Type B pancreatic cell (in vitro differentiated cells): Measurements from ENCODE around the gene SURF6. TPM values are rescaled to one million over a fixed set of nuclear protein-coding genes. Genes with fewer than 3 reads are reported as not detected.
A peak's percentile ranks its signal among the peaks of the same experiment; 100 is the strongest.
"Not testable (repeated sequence)": the region's sequence is repeated elsewhere in the genome, so short reads cannot be mapped to it uniquely, and the experiment has no call there.

Source experiments
- DNase-seq: peaks from one replicate; pipeline ENCODE4 v3.0.0; 2021; ENCODE audit warnings: mixed read lengths; ENCODE audit not compliant: unreplicated experiment; ENCODE audit errors: extremely low spot score
- H3K27ac Mint-ChIP-seq: 2 replicates; pipeline ENCODE4 v1.8.0; 2021; ENCODE audit warnings: mild to moderate bottlenecking, mixed read lengths
- H3K27me3 Mint-ChIP-seq: 2 replicates; pipeline ENCODE4 v1.8.0; 2021; ENCODE audit warnings: mixed read lengths
- H3K36me3 Mint-ChIP-seq: 2 replicates; pipeline ENCODE4 v1.8.0; 2021; ENCODE audit warnings: mixed read lengths
- H3K4me1 Mint-ChIP-seq: one replicate; pipeline ENCODE4 v1.8.0; 2021; ENCODE audit warnings: mixed read lengths; ENCODE audit not compliant: unreplicated experiment
- H3K4me3 Mint-ChIP-seq: 2 replicates; pipeline ENCODE4 v1.8.0; 2021; ENCODE audit warnings: mild to moderate bottlenecking, mixed read lengths
- H3K9me3 Mint-ChIP-seq: 2 replicates; pipeline ENCODE4 v1.8.0; 2021; ENCODE audit warnings: mixed read lengths
- total RNA-seq: library from RNA; stranded (reverse); gene quantifications from 2 replicates; pipeline ENCODE4 v1.2.1, GENCODE V29; 2021; ENCODE audit warnings: low replicate concordance
- TF ChIP-seq, protein P1 (sequence below): fragments of 200-600 bp; sonication (generic); conservative IDR thresholded peaks from 2 replicates; pipeline ENCODE4 v1.5.0; 2021; ENCODE audit warnings: antibody characterized with exemption, mild to moderate bottlenecking

Gene SURF6
- total RNA-seq, 1 donor from 2014 or later: 24.9 TPM

DNA sequence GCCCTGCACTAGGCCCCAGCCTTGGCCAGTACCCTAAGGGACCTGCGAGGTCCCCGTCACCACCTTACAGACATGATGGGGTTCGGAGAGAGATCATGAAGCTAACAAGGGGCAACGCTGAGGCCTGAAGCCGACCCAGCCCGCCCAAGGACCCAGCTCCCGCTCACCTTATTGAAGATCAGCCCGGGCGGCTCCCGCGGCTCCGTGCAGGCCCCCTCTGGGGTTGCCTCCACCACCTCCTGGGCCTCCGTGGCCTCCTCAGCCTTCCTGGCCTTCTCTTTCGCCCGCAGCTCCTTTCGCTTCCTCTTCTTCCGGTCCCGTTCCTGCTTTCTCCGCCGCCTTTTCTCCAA, 3.6 kb downstream of the SURF6 start:
- Mint-ChIP-seq H3K4me3 (no peak overlapping the region), H3K27me3 (no peaks in the 10 kb centered on the region), H3K27ac (no peak overlapping the region), H3K36me3 (peaks cover 21% of the 10 kb centered on the region), H3K9me3 (no peaks in the 10 kb centered on the region), H3K4me1 (peaks cover 14% of the 10 kb centered on the region)
- TF ChIP-seq, protein P1, sequence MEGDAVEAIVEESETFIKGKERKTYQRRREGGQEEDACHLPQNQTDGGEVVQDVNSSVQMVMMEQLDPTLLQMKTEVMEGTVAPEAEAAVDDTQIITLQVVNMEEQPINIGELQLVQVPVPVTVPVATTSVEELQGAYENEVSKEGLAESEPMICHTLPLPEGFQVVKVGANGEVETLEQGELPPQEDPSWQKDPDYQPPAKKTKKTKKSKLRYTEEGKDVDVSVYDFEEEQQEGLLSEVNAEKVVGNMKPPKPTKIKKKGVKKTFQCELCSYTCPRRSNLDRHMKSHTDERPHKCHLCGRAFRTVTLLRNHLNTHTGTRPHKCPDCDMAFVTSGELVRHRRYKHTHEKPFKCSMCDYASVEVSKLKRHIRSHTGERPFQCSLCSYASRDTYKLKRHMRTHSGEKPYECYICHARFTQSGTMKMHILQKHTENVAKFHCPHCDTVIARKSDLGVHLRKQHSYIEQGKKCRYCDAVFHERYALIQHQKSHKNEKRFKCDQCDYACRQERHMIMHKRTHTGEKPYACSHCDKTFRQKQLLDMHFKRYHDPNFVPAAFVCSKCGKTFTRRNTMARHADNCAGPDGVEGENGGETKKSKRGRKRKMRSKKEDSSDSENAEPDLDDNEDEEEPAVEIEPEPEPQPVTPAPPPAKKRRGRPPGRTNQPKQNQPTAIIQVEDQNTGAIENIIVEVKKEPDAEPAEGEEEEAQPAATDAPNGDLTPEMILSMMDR: no peak
- no peak for DNase-seq

DNA sequence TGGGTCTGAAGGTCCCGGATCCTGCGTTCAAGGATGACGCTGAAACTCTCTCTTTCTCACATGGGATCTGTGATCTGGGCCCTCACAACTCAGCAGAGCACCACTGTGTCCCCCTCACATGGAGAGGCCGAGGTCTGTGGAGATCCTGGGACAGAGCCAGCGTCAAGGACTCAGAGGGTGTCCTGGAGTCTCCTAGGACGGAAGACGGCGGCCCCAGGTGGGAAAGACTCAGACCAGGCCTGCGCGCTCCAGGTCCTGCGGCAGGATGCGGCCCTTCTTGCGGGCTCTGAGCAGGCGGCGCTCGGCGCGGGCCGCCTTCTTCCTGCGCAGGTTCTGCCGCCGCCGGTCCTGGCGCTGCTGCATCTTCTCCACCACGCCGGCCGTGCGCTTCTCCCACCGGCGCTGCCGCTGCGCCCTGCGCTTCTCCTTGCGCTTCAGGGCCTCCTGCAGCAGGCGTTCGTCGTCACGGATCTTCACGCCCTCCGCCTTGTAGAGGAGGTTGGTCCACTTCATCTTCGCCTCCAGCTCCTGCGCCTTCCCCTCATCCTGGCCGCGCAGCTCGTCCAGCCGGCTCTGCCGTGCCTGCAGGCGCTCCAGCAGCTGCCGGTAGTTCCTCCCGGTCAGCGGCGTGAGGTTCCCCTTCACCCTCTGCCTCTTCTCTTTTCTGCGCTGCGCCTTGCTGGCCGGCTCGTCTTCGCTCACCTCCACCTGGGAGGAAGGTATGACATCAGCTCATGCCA, 4.2 kb downstream of the SURF6 start:
- no peak overlapping the region for H3K27ac Mint-ChIP-seq

DNA sequence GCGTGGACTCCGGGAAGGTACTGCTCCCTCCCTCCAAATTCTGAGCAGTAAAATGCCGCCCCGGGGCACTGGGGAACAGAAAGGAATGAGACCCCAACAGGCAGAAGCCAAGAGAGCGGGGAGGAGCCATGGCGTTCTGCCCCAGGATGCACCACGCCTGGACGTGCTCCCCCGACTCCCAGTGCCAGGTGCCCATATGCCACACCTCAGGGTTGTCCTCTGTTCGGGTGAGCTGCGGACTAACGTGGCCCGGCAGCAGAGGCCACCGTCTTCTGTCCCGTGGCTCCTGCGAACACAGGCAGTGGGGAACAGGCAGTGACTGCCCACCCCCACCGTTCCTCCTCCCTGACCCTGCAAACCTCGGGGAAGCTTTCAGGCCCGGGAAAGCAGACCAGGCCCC, 4.8 kb downstream of the SURF6 start:
- peaks cover 14% of the 10 kb centered on the region for H3K4me1 Mint-ChIP-seq
- no peaks in the 10 kb centered on the region for H3K9me3 Mint-ChIP-seq
- no peaks in the 10 kb centered on the region for H3K27me3 Mint-ChIP-seq
- DNase-seq: no peak
- peaks cover 21% of the 10 kb centered on the region for H3K36me3 Mint-ChIP-seq
- TF ChIP-seq, protein P1: no peak
- H3K4me3 Mint-ChIP-seq: no peak overlapping the region
- H3K27ac Mint-ChIP-seq: no peak overlapping the region

More for the DNA sequence above, 4.2 kb downstream of the SURF6 start:
- Mint-ChIP-seq H3K4me1 (peaks cover 14% of the 10 kb centered on the region), H3K9me3 (no peaks in the 10 kb centered on the region), H3K36me3 (peaks cover 21% of the 10 kb centered on the region), H3K4me3 (no peak overlapping the region), H3K27me3 (no peaks in the 10 kb centered on the region)
- no peak for DNase-seq
- TF ChIP-seq, protein P1: no peak

DNA sequence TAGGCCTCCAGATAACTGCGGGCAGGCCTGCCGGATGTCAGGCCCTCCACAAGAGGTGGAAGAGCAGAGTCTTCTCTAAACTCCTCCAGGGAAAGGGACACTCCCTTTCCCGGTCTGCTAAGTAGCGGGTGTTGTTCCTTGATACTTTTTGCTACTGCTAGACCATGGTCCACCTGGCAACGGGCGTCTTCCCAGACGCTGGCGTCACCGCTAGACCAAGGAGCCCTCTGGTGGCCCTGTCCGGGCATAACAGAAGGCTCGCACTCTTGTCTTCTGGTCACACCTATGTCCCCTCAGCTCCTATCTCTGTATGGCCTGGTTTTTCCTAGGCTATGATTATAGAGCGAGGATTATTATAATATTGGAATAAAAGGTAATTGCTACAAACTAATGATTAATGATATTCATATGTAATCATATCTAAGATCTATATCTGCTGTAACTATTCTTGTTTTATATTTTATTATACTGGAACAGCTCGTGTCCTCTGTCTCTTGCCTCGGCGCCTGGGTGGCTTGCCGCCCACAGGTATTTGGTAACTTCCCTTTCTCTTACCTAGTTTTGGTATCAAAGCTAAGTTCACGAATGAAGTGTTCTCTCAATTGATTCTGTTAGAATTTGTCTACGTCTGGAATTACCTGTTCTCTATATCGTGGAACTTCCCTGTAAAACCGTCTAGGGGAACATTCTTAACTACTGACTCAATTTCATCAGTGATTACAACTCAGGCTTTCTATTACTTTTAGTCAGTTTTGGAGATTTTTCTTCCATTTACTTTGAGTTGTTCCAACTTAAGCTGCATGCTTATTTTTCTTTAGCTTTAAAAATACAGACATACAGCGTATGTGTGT, 6.5 kb downstream of the SURF6 start:
- Mint-ChIP-seq H3K36me3 (peaks cover 16% of the 10 kb centered on the region), H3K27ac (peak overlapping the region; percentile 74)
- not testable (repeated sequence) for H3K9me3 Mint-ChIP-seq, H3K4me3 Mint-ChIP-seq, H3K4me1 Mint-ChIP-seq, H3K27me3 Mint-ChIP-seq, DNase-seq
- TF ChIP-seq, protein P1: peak; percentile 72

DNA sequence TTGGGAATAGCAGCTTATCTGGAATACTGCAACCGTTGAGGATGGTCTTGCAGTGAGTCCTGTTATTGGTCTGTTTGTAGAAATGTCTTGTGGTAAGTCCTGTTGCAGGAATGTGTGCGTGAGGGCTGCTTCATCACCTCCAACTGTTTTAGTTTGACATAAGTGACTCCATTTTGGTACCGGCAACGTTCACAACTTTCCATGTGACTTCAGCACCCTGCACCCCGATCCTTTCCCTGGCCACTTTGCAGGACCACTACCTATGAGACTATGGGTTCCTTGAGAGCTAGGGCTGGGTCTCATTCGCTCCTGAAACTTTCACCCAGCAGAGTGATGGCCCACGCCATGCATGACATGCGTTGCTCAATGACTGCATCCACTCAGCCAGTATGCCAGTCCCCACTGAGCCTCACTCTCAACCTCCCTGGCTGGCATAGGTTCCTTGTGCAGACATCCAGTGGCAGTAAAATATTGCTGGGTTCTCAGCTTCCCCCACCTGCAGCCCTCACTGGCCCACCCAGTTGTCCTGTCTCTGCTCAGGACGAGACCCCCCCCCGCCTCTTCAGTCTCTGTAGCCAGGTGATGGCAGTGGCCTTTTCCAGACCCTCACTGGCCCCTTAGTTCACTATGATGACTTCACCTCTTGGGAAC, 8.0 kb downstream of the SURF6 start:
- TF ChIP-seq, protein P1: no peak
- H3K27ac Mint-ChIP-seq: no peak overlapping the region
- H3K9me3 Mint-ChIP-seq: peaks cover 5% of the 10 kb centered on the region
- H3K4me3 Mint-ChIP-seq: no peak overlapping the region
- no peaks in the 10 kb centered on the region for H3K4me1 Mint-ChIP-seq
- no peaks in the 10 kb centered on the region for H3K27me3 Mint-ChIP-seq
- no peak for DNase-seq
- H3K36me3 Mint-ChIP-seq: peaks cover 16% of the 10 kb centered on the region

DNA sequence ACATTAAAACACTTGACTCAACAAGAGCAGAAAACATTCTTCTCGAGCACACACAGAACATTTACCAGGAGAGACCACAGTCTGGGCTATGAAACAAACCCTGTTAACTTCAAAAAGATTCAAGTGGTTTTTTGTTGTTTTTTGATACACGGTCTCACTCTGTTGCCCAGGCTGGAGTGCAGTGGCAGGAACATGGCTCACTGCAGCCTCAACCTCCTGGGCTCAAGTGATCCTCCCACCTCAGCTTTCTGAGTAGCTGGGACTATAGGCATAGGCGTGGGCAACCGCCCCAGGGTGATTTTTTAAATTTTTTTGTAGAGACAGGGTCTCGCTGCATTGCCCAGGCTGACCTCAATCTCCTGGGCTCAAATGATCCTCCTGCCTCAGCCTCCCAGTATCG, 9.0 kb downstream of the SURF6 start:
- H3K27ac Mint-ChIP-seq, H3K9me3 Mint-ChIP-seq: not testable (repeated sequence)

More for the DNA sequence above, 9.0 kb downstream of the SURF6 start:
- not testable (repeated sequence) for DNase-seq, H3K4me3 Mint-ChIP-seq, H3K4me1 Mint-ChIP-seq, H3K27me3 Mint-ChIP-seq
- H3K36me3 Mint-ChIP-seq: peaks cover 16% of the 10 kb centered on the region
